Activated CD4-positive, alpha-beta T cell treated with anti-CD3 and anti-CD28 coated beads, Interleukin-2, amount 50 U/mL, for 48 hours (primary cell): ENCODE measurements around the gene JPT2.
"Not testable (repeated sequence)": the region's sequence is repeated elsewhere in the genome, so short reads cannot be mapped to it uniquely, and the experiment has no call there.

ENCODE experiments used
- DNase-seq, 2 experiments: peaks; one replicate each; pipeline ENCODE4 v3.0.0-alpha.2; 2020

Gene JPT2

DNA sequence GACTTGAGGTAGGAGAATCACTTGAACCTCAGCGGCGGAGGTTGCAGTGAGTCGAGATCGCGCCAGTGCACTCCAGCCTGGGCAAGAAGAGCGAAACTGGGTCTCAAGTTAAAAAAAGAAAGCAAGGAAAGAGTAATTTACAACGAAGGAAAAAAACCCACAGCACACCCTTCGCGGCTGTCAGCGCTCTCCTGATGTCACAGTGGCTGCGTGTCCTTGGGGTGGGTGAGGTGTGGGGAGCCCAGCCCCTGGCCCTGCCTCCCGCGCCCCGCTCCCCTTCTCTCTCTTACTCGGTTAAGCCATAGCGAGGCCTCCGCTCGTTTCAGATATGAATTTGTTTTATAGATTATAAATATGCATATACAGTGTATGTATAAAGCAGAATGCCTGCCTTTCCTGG is 740 bp upstream of the JPT2 start:
- DNase-seq = no peak

GRCh38 chr16:1678500-1679098 is 520 bp downstream of the JPT2 start:
- DNase-seq = peak; percentile 45 to 50

- DNase-seq = no peak
These were observed 2.3 kb downstream of the JPT2 start for GRCh38 chr16:1680361-1680760.

DNA sequence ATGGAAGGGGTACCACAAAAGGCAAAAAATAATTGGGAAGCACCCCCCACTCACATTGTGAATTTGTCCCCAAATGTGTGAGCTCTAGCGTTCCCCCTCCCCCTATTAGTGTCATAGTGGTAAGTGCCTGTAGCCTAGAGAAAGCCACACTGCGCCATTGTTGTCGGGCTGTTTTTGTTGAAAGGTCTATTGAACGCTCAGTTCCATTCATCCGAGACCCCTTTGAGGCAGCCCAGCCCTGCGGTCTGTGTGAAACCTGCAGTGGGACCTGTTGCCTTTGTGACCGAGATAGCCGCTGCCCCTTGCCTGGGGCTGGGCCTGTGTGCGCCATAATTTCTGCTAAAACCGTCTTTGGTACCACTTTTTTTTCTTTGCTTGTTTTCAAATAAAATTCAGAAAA is 3.0 kb downstream of the JPT2 start:
- DNase-seq = no peak

GRCh38 chr16:1687427-1688316 is 9.6 kb downstream of the JPT2 start:
- no peak for DNase-seq

- no peak for DNase-seq
These were observed 10.9 kb downstream of the JPT2 start for GRCh38 chr16:1688807-1689560.

DNA sequence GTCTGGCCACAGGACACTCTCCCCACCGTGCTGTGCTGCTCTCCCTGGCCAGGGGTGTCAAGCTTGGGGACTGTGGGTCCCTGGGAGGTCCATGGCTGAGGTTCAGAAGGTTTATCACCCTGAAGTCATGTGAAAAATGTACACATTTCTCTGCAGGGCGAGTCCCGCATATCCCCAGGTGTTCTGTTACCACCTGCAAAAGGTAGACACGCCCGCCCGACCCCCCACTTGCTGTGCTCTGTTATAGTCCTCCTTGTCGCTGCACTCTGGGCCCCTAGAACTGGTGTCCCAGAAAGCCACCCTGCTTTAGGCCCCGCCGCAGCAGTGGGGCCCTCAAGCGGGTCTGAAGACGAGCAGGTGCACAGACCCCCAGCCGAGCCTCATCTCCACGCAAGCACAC is 11.8 kb downstream of the JPT2 start:
- no peak for DNase-seq

DNA sequence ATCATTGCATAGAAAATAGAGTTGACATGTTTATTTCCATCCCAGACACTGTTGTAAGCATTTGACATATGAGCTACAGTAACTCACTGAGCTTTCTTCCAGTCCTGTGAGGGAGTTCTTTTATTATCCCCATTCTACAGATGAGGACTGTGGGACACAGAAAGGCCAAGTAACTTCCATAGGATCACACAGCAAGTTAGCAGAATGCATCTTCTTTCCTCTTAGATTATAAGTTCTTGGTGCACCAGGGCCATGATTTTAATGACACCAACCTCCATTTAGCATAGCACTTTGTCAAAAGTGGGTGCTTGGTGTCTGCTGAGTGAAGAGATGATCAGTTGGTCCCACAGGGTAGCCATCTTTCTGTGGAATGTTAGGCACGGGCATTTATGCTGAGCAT is 12.7 kb downstream of the JPT2 start:
- DNase-seq = no peak

- no peak for DNase-seq
These were observed 13.2 kb downstream of the JPT2 start for GRCh38 chr16:1691276-1691675.

DNA sequence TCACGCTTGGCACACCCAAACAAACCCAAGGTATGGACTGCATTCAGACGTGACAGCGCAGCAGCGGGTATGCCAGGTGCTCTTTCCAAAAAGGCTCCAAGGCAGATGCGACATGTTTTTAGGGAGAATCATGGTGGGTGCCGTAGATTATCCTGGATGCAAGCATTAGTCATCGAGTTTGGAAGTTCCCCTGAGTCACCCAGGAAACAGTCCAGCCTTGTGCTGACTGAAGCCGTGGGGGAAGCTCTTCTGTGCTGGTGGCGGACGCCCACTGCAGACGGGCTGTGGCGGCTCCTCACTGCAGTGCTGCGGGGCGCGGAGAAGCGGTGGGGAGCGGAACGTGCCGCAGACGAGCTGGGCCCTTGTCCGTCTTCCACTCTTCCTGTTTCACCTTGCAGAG is 13.9 kb downstream of the JPT2 start:
- no peak for DNase-seq

DNA sequence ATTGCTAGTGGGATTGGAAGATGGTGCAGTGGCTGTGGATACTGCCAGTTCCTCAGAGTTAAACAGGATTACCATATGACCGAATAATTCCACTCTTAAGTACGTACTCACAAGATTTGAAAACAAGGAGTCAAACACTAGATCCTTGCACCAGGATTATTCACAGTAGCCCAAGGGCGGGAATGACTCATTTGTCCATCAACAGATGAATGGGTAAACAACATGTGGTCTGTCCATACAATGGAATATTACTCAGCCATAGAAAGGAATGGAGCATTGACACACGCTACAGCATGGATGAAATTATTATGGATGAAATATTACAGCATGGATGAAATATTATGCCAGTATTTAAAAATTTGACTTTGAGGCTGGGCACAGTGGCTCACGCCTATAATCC is 18.8 kb downstream of the JPT2 start:
- DNase-seq = no peak

GRCh38 chr16:1698680-1699079 is 20.6 kb downstream of the JPT2 start:
- no peak for DNase-seq

DNA sequence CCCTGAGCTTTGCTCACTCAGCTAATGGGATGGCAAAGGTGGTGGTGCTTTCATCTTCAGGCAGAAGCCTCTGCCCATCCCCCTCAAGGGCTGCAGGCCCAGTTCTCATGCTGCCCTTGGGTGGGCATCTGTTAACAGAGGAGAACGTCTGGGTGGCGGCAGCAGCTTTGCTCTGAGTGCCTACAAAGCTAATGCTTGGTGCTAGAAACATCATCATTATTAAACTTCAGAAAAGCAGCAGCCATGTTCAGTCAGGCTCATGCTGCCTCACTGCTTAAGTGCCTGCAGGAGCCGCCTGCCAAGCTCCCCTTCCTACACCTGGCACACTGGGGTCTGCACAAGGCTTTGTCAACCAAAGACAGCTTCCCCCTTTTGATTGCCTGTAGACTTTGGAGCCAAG is 22.2 kb downstream of the JPT2 start:
- DNase-seq = no peak

- DNase-seq = no peak
These were observed 23.3 kb downstream of the JPT2 start for GRCh38 chr16:1701216-1701878.

DNA sequence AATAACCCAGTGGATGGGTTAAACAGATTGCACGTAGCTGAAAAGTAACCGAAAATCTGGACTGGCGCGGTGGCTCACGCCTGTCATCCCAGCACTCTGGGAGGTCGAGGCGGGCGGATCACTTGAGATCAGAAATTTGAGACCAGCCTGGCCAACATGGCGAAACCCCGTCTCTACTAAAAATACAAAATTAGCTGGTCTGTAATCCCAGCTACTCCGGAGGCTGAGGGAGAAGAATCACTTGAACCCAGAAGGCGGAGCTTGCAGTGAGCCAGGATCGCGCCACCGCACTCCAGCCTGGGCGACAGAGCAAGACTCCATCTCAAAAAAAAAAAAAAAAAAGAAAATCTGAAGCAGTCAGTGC is 27.2 kb downstream of the JPT2 start:
- DNase-seq = not testable (repeated sequence)

- DNase-seq = peak; percentile 92
These were observed 27.8 kb downstream of the JPT2 start, which contains the start of gene MAPK8IP3 for GRCh38 chr16:1705688-1706385. Gene MAPK8IP3 (plus strand): TSS chr16:1706195. CDS start chr16:1706340, 145 bp downstream.

DNA sequence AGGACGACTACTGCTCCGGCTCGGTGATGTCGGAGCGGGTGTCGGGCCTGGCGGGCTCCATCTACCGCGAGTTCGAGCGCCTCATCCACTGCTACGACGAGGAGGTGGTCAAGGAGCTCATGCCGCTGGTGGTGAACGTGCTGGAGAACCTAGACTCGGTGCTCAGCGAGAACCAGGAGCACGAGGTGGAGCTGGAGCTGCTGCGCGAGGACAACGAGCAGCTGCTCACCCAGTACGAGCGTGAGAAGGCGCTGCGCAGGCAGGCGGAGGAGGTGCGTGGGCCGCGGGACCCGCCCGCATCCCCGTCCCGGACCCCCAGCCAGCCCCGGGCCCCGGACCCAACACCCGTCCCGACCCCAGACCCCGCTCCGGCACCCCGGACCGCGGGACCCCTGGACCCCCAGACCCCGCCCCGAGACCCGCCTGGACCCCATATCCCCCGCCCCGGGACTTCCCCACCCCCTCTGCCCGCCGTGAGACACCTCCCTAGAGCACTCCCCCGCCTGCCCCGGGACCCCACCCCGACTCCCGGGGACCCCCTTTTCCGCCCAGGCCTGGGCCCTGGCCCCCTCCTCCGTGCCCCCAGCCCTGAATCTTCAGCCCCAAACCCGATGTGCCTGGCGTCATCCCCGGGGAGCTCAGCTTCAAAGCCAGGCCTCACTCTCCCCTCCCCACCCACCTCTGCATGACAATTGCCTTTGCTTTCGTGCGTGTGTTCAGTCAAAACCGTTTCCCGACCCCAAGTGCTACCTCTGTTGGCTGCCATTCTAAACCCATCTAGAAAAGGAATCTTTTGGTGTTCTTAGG is 28.5 kb downstream of the JPT2 start:
- DNase-seq = peak; percentile 36 to 46

- DNase-seq = peak in 1 of 2 experiments; percentile 19
These were observed 29.2 kb downstream of the JPT2 start for GRCh38 chr16:1707193-1707790.

DNA sequence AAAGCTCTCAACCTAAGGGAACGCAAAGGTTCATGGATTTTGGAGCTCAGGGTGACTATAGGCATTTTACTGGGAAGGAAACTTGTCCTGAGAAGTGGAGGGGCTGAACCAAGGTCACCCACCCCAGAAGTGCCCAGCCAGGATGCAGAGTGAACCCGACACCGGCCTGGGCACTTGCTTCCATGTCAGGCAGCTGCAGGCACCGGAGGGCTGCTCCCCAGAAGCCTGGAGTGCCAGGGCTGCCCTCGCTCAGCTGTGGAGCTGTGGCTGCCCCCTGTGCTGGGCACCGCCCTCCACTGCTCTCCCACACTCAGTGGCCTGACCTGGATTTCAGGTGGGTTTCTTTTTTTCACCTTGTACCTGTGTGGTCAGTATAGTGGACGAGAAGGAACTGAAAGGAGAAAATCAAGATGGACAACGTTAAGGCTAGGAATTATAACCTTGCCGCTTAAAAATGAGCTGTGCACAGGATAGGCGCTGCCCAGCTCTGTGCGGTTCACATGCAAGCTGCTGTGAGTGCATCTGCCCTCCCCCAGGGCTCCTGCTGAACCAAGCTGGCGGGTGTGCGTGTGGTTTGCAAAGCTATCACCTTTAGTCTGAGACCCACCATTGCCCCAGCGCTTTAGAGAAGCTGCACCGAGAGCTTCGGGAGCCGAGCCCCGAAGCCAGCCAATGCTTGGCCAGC is 30.1 kb downstream of the JPT2 start:
- no peak for DNase-seq

GRCh38 chr16:1708768-1709180 is 30.7 kb downstream of the JPT2 start:
- no peak for DNase-seq

DNA sequence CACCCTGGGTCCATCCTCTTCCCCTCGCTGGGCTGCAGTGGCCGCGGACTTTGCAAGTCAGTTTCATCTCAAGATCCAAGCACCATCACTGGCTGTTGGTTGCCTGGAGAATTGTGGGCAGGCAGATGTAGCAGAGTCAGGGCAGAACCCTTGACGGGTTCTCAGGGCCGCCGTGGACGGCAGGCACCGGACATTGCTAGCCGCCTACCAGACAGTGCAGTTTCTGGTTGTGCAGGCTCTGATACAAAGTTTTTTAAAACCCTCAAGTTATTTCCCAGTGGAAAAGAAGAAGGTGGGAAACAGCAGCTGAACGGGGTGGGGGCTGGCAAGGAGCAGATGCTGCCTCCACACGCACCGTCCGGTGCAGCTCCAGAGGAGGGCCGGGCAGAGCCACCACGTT is 31.3 kb downstream of the JPT2 start:
- no peak for DNase-seq
